B cell (primary cell): ENCODE results near the gene PPIL1. TPM values are rescaled to one million over a fixed set of nuclear protein-coding genes. Genes with fewer than 3 reads are reported as not detected.

Source experiments
- ATAC-seq: fragments of 200-7000 bp; cut with Tn5 transposase; one replicate; pipeline ENCODE4 v1.10.0; 2021; ENCODE audit warnings: low read depth, mild to moderate bottlenecking, moderate number of reproducible peaks, moderate library complexity
- CTCF ChIA-PET: fragments of 350-600 bp; sonication (Branson Sonifier 250); formaldehyde crosslinking; loops from one replicate; lab custom pipeline; 2021; ENCODE audit warnings: antibody characterized with exemption, inconsistent platforms; lab: Charles Lee
- POLR2A ChIA-PET: fragments of 350-600 bp; sonication (Branson Sonifier 250); formaldehyde crosslinking; loops from one replicate; lab custom pipeline; 2021; ENCODE audit warnings: antibody characterized with exemption; lab: Charles Lee
- DNase-seq: peaks from one replicate; pipeline ENCODE4 v3.0.0; 2013
- H2AFZ ChIP-seq: 2 replicates; pipeline ENCODE4 v1.6.1; 2012; ENCODE audit warnings: mild to moderate bottlenecking, low read depth, low read length; ENCODE audit not compliant: insufficient read depth, poor library complexity, severe bottlenecking
- H3K27ac ChIP-seq, 2 donors: 1 replicate in 1 of 2; 2 replicates in 1 of 2; pipeline ENCODE4 v1.5.1; 2012 to 2013; ENCODE audit warnings: low read length in 2 of 2, mild to moderate bottlenecking in 2 of 2, moderate library complexity in 1 of 2
- H3K27me3 ChIP-seq, 4 experiments: fragments of 200-600 bp in 1 of 4; sonication (generic) in 1 of 4; replicated peaks in 1 of 4; 1 replicate in 2 of 4; 2 replicates in 2 of 4; pipeline versions ENCODE4 v1.6.1 to v1.7.0; 2013 to 2016; ENCODE audit warnings: low read length in 3 of 4, mild to moderate bottlenecking in 2 of 4, mixed read lengths in 1 of 4, moderate library complexity in 1 of 4; ENCODE audit not compliant: insufficient read depth in 4 of 4, control insufficient read depth in 3 of 4; ENCODE audit errors: control extremely low read depth in 1 of 4
- H3K36me3 ChIP-seq, 2 experiments: replicated peaks in 1 of 2; 1 replicate in 1 of 2; 2 replicates in 1 of 2; pipeline versions ENCODE4 v1.6.1 to v1.7.1; 2013; ENCODE audit warnings: low read length in 1 of 2; ENCODE audit not compliant: insufficient read depth in 2 of 2, control insufficient read depth in 1 of 2; ENCODE audit errors: control extremely low read depth in 1 of 2, extremely low read depth in 1 of 2
- H3K4me1 ChIP-seq, 2 donors: fragments of 200-600 bp in 1 of 2; sonication (generic) in 1 of 2; 1 replicate in 1 of 2; 2 replicates in 1 of 2; pipeline versions ENCODE4 v1.5.1 to v1.6.1; 2013 to 2017; ENCODE audit warnings: low read length in 2 of 2; ENCODE audit not compliant: control insufficient read depth in 2 of 2, insufficient read depth in 2 of 2
- H3K4me2 ChIP-seq: replicated peaks from 2 replicates; pipeline ENCODE3; 2012; ENCODE audit warnings: mild to moderate bottlenecking, low read depth, low read length; ENCODE audit not compliant: poor library complexity, severe bottlenecking
- H3K4me3 ChIP-seq, 5 experiments: fragments of 200-600 bp in 1 of 5; sonication (generic) in 1 of 5; 1 replicate in 3 of 5; 2 replicates in 2 of 5; pipeline versions ENCODE4 v1.5.1 to v1.7.0; 2011 to 2016; ENCODE audit warnings: low read length in 4 of 5, mild to moderate bottlenecking in 4 of 5, low read depth in 2 of 5, control low read depth in 1 of 5, moderate library complexity in 1 of 5; ENCODE audit not compliant: insufficient read depth in 1 of 5; ENCODE audit errors: control extremely low read depth in 1 of 5, extremely low read depth in 1 of 5
- H3K79me2 ChIP-seq: fragments of 200-600 bp; sonication (generic); one replicate; pipeline ENCODE4 v1.6.0; 2016; ENCODE audit warnings: low read length; ENCODE audit not compliant: control insufficient read depth, insufficient read depth
- H3K9ac ChIP-seq: fragments of 200-600 bp; sonication (generic); 2 replicates; pipeline ENCODE4 v1.6.1; 2017; ENCODE audit warnings: mild to moderate bottlenecking, low read length, moderate library complexity
- H3K9me3 ChIP-seq, 3 donors: one replicate each; pipeline versions ENCODE4 v1.6.1 to v1.7.1; 2013; ENCODE audit warnings: low read length in 2 of 3; ENCODE audit not compliant: control insufficient read depth in 2 of 3, insufficient read depth in 1 of 3; ENCODE audit errors: control extremely low read depth in 1 of 3
- H4K20me1 ChIP-seq: 2 replicates; pipeline ENCODE4 v1.6.0; 2012; ENCODE audit warnings: mild to moderate bottlenecking, low read length; ENCODE audit not compliant: insufficient read depth, control insufficient read depth, poor library complexity, severe bottlenecking
- H3K27ac Mint-ChIP-seq: one replicate; pipeline ENCODE4 v1.8.0; 2021; ENCODE audit warnings: mixed read lengths
- H3K27me3 Mint-ChIP-seq: one replicate; pipeline ENCODE4 v1.8.0; 2021; ENCODE audit warnings: mixed read lengths
- H3K4me1 Mint-ChIP-seq: one replicate; pipeline ENCODE4 v1.8.0; 2021; ENCODE audit warnings: mixed read lengths
- H3K4me3 Mint-ChIP-seq: one replicate; pipeline ENCODE4 v1.8.0; 2021; ENCODE audit warnings: mixed read lengths
- H3K9me3 Mint-ChIP-seq: one replicate; pipeline ENCODE4 v1.8.0; 2022; ENCODE audit warnings: mixed read lengths; ENCODE audit not compliant: insufficient read depth
- CTCF ChIP-seq: fragments of 200-600 bp; IDR thresholded peaks from one replicate; pipeline ENCODE4 v1.8.0; 2022; ENCODE audit warnings: antibody characterized with exemption, mild to moderate bottlenecking
- EZH2 ChIP-seq: IDR thresholded peaks from 2 replicates; pipeline ENCODE4 v1.6.1; 2012; ENCODE audit warnings: borderline replicate concordance, low read depth, mild to moderate bottlenecking, moderate library complexity, low read length; ENCODE audit not compliant: insufficient read depth, poor library complexity, severe bottlenecking
- WGBS: methylation state at CpG from one replicate; pipeline ENCODE4 v1.1.5; 2013; ENCODE audit warnings: missing lambda C conversion rate; ENCODE audit not compliant: insufficient coverage; 5-methylcytosine and 5-hydroxymethylcytosine counted together
- intact Hi-C: fragments of 100-400 bp; cut with micrococcal nuclease; formaldehyde crosslinking; loops from one replicate; pipeline ENCODE4 v1.10.0; 2022
- polyA plus RNA-seq: library from polyadenylated mRNA; depleted of rRNA; stranded (reverse); fragments of >200 nt; gene quantifications from 2 replicates; pipeline ENCODE4 v1.2.3, GENCODE V29; 2012
- total RNA-seq, 2 donors: library from RNA; stranded (reverse); fragments of 120-200 nt in 1 of 2; gene quantifications; 1 replicate in 1 of 2; 2 replicates in 1 of 2; pipeline versions ENCODE4 v1.2.3 to v1.2.4, GENCODE V29; 2013 to 2022

PPIL1 gene
- total and polyA plus RNA-seq, 2 donors (not counting 1 experiment from before 2014, with no cell fraction given), result 2.9 to 7.0 TPM

- Mint-ChIP-seq H3K4me1 (peaks cover 3% of the 10 kb centered on the region), H3K4me3 (no peak overlapping the region), H3K9me3 (no peaks in the 10 kb centered on the region), H3K27ac (no peak overlapping the region), H3K27me3 (peaks cover 27% of the 10 kb centered on the region)
- POLR2A ChIA-PET, result interaction anchor here (0.6 kb wide), 1 partner anchor 36 kb away, joined by 15 read pairs; no protein-coding TSS in a partner anchor
- Histone ChIP-seq H3K4me3 (no peak overlapping the region), H3K79me2 (no peaks in the 10 kb centered on the region), H4K20me1 (no peaks in the 10 kb centered on the region), H3K9me3 (no peaks in the 10 kb centered on the region), H3K4me2 (no peak overlapping the region), H3K27ac (no peak overlapping the region), H3K9ac (no peak overlapping the region), H3K36me3 (no peaks in the 10 kb centered on the region), H3K4me1 (peaks cover 0 to 3% of the 10 kb centered on the region in 2 donors), H3K27me3 (peaks cover 0 to 19% (median 3%) of the 10 kb centered on the region in 4 experiments), H2AFZ (no peak overlapping the region)
- 90% methylated on average over 18 of the region's 19 CpGs for WGBS
- no peak for TF ChIP-seq EZH2
- TF ChIP-seq CTCF, result no peak
- intact Hi-C loops, result no loop called here
- CTCF ChIA-PET, result no interaction called here
- DNase-seq (no peak), ATAC-seq (no peak)
Measured at GRCh38 chr6:36822506-36823269, 51.9 kb downstream of the PPIL1 start.

- Mint-ChIP-seq H3K27ac (no peak overlapping the region), H3K9me3 (no peaks in the 10 kb centered on the region), H3K4me3 (no peak overlapping the region), H3K27me3 (peaks cover 17% of the 10 kb centered on the region), H3K4me1 (no peaks in the 10 kb centered on the region)
- H3K27ac ChIP-seq, result no peak overlapping the region
- H3K79me2 ChIP-seq, result no peaks in the 10 kb centered on the region
- H3K4me1 ChIP-seq, result no peaks in the 10 kb centered on the region
- intact Hi-C loops, result no loop called here
- no peak overlapping the region for H3K4me3 ChIP-seq
- no peaks in the 10 kb centered on the region for H4K20me1 ChIP-seq
- ChIA-PET POLR2A (no interaction called here), CTCF (no interaction called here)
- H3K27me3 ChIP-seq, result peaks cover 0 to 10% (median 1%) of the 10 kb centered on the region in 4 experiments
- no peak for TF ChIP-seq CTCF
- no peak for TF ChIP-seq EZH2
- H3K36me3 ChIP-seq, result no peaks in the 10 kb centered on the region
- DNase-seq (no peak), ATAC-seq (no peak)
- no peaks in the 10 kb centered on the region for H3K9me3 ChIP-seq
- H3K4me2 ChIP-seq, result no peak overlapping the region
- WGBS, result 93% methylated on average over 11 of the region's 14 CpGs
- H3K9ac ChIP-seq, result no peak overlapping the region
- no peak overlapping the region for H2AFZ ChIP-seq
Measured at GRCh38 chr6:36821581-36822335, 52.8 kb downstream of the PPIL1 start.
